ENCODE data around the gene CES5A. TPM values are rescaled to one million over a fixed set of nuclear protein-coding genes. Genes with fewer than 3 reads are reported as not detected.

CES5A gene
- total and polyA plus RNA-seq, 2 of the 8 experiments (the other 6 are each of a cell fraction or from before 2014, with no cell fraction given): not detected

DNA sequence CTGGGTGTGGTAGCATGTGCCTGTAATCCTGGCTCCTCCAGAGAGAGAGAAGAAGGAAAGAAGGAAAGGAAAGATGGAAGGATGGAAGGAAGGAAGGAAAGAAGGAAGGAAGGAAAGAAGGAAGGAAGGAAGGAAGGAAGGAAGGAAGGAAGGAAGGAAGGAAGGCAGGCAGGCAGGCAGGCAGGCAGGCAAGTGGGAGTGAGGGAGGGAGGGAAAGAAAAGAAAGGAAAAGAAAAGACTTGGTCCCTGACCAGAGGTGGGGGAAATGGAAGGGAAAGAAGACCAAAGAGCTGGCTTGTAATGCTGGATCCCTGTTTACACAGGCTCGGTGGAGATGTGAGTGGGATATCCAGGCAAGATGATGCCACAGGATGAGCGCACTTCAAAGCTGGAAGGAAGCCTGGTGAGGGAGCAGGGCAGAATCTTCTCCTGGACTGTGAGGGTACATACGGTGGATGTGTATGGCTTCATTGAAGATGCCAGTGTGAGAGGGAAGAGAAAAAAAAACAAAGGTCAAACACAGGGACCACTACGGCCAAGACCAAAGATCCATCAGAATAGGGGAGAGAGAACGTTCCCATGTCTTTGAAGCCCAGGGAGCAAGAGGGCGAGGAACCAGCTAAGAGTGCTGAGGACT, 44.4 kb downstream of the CES5A start:
- H3K23ac ChIP-seq (ENCODE audit: insufficient read length): no peak overlapping the region
- CTCF ChIA-PET (ENCODE audit: partially characterized antibody): interaction anchor here (0.7 kb wide), 1 partner anchor 324 kb away, joined by 3 read pairs; no protein-coding TSS in a partner anchor
- H3K4ac ChIP-seq (replicated peaks; ENCODE audit: insufficient read length, low read depth, low read length): no peak overlapping the region
- POLR2A ChIA-PET (ENCODE audit: partially characterized antibody): no interaction called here
- H3K27me3 ChIP-seq (replicated peaks in 1 of 4; ENCODE audit: control insufficient read depth in 3 of 4, extremely low read depth in 1 of 4, insufficient read depth in 3 of 4, low read length in 3 of 4): no peaks in the 10 kb centered on the region
- no peaks in the 10 kb centered on the region for H3K36me3 ChIP-seq (ENCODE audit: control insufficient read depth in 2 of 4, insufficient read depth in 4 of 4, low read length in 3 of 4)
- FAIRE-seq: no peak
- H3K4me1 ChIP-seq (replicated peaks in 1 of 4; ENCODE audit: control insufficient read depth in 3 of 4, insufficient read depth in 4 of 4, low read length in 3 of 4): no peaks in the 10 kb centered on the region
- H2BK15ac ChIP-seq (ENCODE audit: low read length): no peak overlapping the region
- TF ChIP-seq JUN (IDR thresholded peaks at IDR 0.05; ENCODE audit: low read depth, low read length) (no peak), SIRT6 (IDR thresholded peaks at IDR 0.05; ENCODE audit: low read length) (no peak), POU5F1 (IDR thresholded peaks at IDR 0.05; ENCODE audit: low read depth, low read length) (no peak), KDM4A (IDR thresholded peaks at IDR 0.05; ENCODE audit: low read depth, low read length, severe bottlenecking) (no peak), BACH1 (IDR thresholded peaks at IDR 0.05; ENCODE audit: low read length) (no peak)
- TF ChIP-seq, protein P1, sequence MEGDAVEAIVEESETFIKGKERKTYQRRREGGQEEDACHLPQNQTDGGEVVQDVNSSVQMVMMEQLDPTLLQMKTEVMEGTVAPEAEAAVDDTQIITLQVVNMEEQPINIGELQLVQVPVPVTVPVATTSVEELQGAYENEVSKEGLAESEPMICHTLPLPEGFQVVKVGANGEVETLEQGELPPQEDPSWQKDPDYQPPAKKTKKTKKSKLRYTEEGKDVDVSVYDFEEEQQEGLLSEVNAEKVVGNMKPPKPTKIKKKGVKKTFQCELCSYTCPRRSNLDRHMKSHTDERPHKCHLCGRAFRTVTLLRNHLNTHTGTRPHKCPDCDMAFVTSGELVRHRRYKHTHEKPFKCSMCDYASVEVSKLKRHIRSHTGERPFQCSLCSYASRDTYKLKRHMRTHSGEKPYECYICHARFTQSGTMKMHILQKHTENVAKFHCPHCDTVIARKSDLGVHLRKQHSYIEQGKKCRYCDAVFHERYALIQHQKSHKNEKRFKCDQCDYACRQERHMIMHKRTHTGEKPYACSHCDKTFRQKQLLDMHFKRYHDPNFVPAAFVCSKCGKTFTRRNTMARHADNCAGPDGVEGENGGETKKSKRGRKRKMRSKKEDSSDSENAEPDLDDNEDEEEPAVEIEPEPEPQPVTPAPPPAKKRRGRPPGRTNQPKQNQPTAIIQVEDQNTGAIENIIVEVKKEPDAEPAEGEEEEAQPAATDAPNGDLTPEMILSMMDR (IDR thresholded peaks at IDR 0.05; ENCODE audit: control extremely low read depth in 1 of 3, insufficient read depth in 1 of 3, low read depth in 1 of 3, low read length in 3 of 3): no peak
- H3K14ac ChIP-seq (ENCODE audit: insufficient read length): no peak overlapping the region
- H2BK120ac ChIP-seq (replicated peaks; ENCODE audit: low read depth, low read length): no peak overlapping the region
- no peak overlapping the region for H4K5ac ChIP-seq (ENCODE audit: insufficient read length, low read depth, low read length)
- no peak overlapping the region for H3K9ac ChIP-seq (replicated peaks in 1 of 4; ENCODE audit: extremely low read depth in 1 of 4, low read depth in 3 of 4, low read length in 3 of 4)
- no peak overlapping the region for H2BK5ac ChIP-seq (ENCODE audit: low read depth, low read length)
- H2BK12ac ChIP-seq (ENCODE audit: low read depth, low read length): no peak overlapping the region
- no peak overlapping the region for H3K27ac ChIP-seq (ENCODE audit: low read depth, low read length)
- H2AK5ac ChIP-seq (ENCODE audit: low read depth, low read length): no peak overlapping the region
- no peaks in the 10 kb centered on the region for H3K23me2 ChIP-seq (ENCODE audit: low read depth, low read length)
- no peak overlapping the region for H2AFZ ChIP-seq (ENCODE audit: low read length)
- H4K8ac ChIP-seq (ENCODE audit: extremely low read depth, insufficient read depth, low read length): no peak overlapping the region
- no peaks in the 10 kb centered on the region for H3K79me1 ChIP-seq (ENCODE audit: low read depth, low read length)
- no peak overlapping the region for H3K4me3 ChIP-seq (ENCODE audit: extremely low read depth in 1 of 4, insufficient read depth in 2 of 4, low read depth in 3 of 4, low read length in 4 of 4)
- no peak overlapping the region for H3K4me2 ChIP-seq (ENCODE audit: insufficient read depth in 1 of 2, low read depth in 2 of 2, low read length in 2 of 2)
- 88% methylated on average over 6 of the region's 6 CpGs; no CpG with 5 or more reads in 1 of the 2 experiments for WGBS, 2 experiments (ENCODE audit: extremely low coverage in 1 of 2, insufficient coverage in 1 of 2, insufficient read length in 1 of 2, insufficient replicate concordance in 2 of 2, low coverage in 1 of 2, low lambda C conversion rate in 2 of 2, missing lambda C conversion rate in 1 of 2)
- no peaks in the 10 kb centered on the region for H3K9me3 ChIP-seq (ENCODE audit: insufficient read depth in 2 of 2, low read depth in 1 of 2, low read length in 1 of 2)
- no peak overlapping the region for H4K91ac ChIP-seq (replicated peaks; ENCODE audit: insufficient read length, low read length)
- no peak overlapping the region for H3K56ac ChIP-seq (replicated peaks; ENCODE audit: insufficient read length, low read depth, low read length)
- no peaks in the 10 kb centered on the region for H3K79me2 ChIP-seq (ENCODE audit: control insufficient read depth in 1 of 2, insufficient read depth in 2 of 2, low read length in 2 of 2)
- no peaks in the 10 kb centered on the region for H4K20me1 ChIP-seq (replicated peaks in 1 of 2; ENCODE audit: control insufficient read depth in 1 of 2, insufficient read depth in 2 of 2, low read length in 2 of 2)
- H3K18ac ChIP-seq (ENCODE audit: extremely low read depth, low read length): no peak overlapping the region; the same call in 1 of the 2 replicates
- DNase-seq (ENCODE audit: low read depth in 1 of 2, low spot score in 2 of 2): no peak
- H2BK20ac ChIP-seq (ENCODE audit: low read length): no peak overlapping the region

Data from H1 (cell line).